Body of pancreas (tissue), 4 donors: Measurements from ENCODE around the gene MEG3.

Source experiments
- CTCF ChIP-seq, 7 experiments: fragments of 450-650 bp in 4 of 7; fragments of 200-600 bp in 3 of 7; sonication (generic) in 3 of 7; IDR thresholded peaks; one replicate each; pipeline ENCODE4 v1.5.1; 2016 to 2019; ENCODE audit warnings: antibody characterized with exemption in 7 of 7
- POLR2A ChIP-seq, 3 donors: fragments of 450-650 bp; IDR thresholded peaks; one replicate each; pipeline ENCODE4 v1.6.1; 2016; ENCODE audit warnings: antibody characterized with exemption in 3 of 3, mild to moderate bottlenecking in 2 of 3

GRCh38 chr14:100868621-100869370 is 42.9 kb downstream of the MEG3 start:
- TF ChIP-seq CTCF (IDR thresholded peaks at IDR 0.05): no peak
- TF ChIP-seq POLR2A (IDR thresholded peaks at IDR 0.05): no peak
